ELR (cell line): ENCODE results near the gene PLEKHG4.
A peak's percentile ranks its signal among the peaks of the same experiment; 100 is the strongest.

ENCODE experiments used
- DNase-seq: peaks from one replicate; pipeline ENCODE4 v3.0.0-alpha.2; 2015; ENCODE audit warnings: low read depth

PLEKHG4 gene

DNA sequence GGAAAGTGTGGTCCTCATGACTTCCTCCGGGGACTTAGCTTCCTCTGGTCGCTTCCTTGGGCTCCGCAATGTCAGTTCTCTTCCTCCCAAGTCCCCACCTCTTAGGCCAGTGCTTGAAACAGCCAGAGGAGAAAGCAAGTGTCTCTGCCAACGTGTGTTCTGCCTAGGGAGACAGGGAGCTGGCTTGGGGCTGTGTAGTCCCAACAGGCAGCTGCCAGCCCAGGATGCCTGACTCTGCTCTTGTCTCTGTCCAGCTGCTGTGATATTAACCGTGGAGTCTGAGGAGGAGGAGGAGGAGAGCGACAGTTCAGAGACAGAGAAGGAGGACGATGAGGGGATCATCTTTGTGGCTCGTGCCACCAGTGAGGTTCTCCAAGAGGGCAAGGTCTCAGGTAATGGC is 13.5 kb upstream of the PLEKHG4 start:
- DNase-seq, result no peak

- peak; percentile 97 for DNase-seq
Measured at GRCh38 chr16:67268136-67268579, 11.2 kb upstream of the PLEKHG4 start.

DNA sequence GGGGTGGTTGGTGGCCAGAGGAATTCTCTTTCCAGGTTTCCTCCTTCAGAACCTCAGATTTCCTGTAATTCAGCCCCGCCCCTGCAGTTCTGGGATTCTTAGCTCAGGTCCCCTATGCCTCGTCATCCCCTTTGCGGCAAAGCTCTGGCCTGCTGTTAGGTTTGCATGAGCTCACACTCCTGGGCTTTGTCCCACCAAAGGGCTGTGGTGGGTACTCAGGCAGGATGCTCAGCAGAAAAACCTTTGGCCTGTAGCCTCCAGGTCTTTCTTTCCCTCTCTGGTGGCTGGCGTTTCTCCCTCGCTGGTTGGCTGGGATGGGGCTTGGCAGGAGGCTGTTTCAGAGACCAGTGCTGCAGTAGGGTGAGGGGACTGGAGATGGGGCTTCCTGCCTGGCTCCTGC is 9.6 kb upstream of the PLEKHG4 start:
- peak; percentile 86 for DNase-seq

DNA sequence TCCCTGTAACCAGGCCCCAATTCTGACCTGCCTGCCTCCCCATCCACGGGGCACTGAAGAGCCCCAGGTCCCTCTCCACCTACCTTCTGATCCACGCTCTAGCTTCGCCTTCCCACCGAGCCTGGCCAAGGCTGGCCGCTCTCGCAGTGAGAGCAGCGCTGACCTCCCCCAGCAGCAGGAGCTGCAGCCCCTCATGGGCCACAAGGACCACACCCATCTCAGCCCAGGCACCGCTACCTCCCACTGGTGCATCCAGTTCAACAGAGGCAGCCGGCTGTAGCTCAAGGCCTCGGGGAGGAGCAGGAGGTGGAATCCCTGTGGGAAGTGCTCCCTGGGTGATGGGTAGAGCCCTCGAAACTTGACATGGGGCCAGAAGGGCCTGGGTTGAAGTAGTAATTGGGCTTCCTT is 8.4 kb upstream of the PLEKHG4 start:
- no peak for DNase-seq

- DNase-seq, result no peak
Measured at GRCh38 chr16:67271446-67271845, 7.9 kb upstream of the PLEKHG4 start.

DNA sequence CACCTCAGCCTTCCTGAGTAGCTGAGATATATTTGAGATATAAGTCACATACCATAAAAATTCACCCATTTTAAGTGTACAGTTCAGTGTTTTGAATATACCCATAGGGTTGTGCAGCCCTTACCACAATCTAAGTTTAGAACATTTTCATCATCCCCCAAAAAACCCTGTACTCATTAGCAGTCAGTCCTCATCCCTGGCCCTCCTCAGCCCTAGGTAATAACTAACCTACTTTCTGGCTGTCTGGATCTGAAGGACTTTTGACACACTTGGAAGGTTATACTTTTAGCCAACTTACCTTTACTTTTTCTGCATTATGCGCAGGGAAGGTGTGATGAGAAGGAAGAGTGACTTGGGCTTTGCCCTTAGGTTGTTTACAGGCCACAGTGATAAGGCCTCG is 4.0 kb upstream of the PLEKHG4 start:
- DNase-seq, result no peak

GRCh38 chr16:67277294-67277998 is 1.9 kb upstream of the PLEKHG4 start:
- DNase-seq, result peak; percentile 99

DNA sequence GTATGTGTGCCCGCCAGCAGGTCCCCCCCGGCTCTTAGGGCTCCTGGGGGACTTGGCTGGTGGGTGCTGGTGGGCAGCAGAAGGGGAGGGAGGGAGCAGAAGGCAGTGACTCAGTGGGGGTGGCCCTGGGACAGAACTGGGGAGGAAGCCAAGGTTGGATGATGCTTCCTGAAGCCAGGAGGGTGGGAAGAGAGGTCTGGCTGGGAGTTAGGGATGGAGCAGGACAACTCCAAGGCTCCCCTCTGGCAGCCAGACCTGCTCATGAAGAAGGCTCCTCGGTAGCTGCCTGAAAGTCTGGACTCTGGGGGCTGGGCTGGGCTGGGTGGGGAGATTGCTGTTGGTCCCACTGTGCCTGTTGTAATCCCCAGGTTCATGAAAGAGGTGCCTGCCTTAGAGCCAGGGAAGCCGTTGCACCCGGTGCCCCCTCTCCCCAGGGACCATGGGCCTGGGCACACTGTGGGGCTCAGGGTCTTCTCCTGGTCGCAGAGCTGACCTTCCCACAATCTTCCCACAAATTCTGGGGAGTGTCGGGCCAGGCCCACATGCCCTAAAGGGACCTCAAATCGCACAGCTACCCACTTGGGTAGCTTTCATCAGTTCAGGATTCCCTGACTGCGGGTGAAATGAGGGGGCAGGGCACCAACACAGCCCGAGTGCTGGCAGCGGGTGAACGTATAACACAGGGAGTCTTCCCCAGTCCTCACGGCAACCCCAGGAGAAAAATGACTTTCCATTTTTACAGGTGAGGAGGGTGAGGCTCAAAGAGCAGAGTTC is 1.1 kb upstream of the PLEKHG4 start:
- peak; percentile 90 for DNase-seq

- peak; percentile 54 for DNase-seq
Measured at GRCh38 chr16:67278773-67279295, 498 bp upstream of the PLEKHG4 start.

DNA sequence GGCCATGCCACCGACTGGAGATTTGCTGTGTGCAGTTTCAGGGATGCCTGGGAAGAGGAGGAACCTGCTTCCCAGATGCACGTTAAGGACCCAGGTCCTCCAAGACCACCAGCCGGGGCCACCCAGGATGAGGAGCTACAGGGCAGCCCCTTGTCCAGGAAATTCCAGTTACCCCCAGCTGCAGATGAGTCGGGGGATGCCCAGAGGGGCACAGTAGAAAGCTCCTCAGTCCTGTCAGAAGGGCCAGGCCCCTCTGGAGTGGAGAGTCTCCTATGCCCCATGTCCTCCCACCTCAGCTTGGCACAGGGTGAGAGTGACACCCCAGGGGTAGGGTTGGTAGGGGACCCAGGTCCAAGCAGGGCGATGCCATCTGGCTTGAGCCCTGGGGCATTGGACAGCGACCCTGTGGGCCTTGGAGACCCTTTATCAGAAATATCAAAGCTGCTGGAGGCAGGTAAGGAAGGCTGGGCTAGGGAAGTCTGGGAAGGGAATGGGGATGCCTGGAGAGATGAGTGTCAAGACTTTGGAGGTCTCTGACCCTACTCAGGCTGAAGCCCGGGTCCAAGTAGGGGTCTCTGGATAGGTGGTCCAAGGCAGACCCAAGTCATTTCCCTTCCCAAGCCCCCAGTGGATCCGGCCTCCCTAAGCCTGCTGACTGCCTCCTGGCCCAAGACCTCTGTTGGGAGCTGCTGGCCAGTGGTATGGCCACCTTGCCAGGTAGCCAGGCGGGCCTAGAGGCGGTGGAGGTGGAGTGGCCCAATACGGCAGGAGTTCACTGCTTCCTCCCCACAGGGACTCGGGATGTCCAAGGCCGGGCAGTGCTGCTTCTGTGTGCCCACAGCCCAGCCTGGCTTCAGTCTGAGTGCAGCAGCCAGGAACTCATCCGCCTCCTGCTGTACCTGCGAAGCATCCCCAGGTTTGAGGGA is 1.0 kb downstream of the PLEKHG4 start:
- DNase-seq, result no peak

DNA sequence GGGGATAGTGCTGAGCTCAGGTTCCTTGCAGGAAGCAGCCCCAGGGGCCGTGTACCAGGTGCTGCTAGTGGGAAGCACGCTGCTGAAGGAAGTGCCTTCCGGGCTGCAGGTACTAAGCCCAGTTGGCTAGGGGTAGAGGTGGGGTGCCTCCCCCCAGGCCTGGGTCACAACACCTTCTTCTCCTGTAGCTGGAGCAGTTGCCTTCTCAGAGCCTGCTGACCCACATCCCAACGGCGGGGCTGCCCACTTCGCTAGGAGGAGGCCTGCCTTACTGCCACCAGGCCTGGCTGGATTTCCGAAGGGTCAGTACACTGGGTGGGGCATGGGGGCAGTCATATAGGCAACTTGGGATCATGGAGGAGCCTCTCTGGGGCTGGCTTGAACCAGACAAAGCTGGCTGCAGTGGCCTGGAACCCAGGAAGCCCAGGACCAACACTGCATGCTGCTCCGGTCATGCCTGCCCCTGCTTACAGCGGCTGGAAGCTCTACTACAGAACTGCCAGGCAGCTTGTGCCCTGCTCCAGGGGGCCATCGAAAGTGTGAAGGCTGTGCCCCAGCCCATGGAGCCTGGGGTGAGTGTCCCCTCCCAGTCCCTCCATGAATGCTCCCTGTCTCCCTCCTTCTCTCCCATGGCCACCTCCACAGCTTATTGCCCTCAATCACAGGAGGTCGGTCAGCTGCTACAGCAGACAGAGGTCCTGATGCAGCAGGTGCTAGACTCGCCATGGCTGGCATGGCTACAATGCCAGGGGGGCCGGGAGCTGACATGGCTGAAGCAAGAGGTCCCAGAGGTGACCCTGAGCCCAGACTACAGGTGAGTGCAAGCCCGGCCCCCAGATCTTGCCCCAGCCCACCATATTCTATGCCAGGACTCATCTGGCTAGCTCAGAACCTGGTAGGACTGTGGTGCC is 2.5 kb downstream of the PLEKHG4 start:
- DNase-seq, result no peak

- no peak for DNase-seq
Measured at GRCh38 chr16:67282447-67282805, 3.1 kb downstream of the PLEKHG4 start.

- peak; percentile 62 for DNase-seq
Measured at GRCh38 chr16:67283039-67283825, 3.9 kb downstream of the PLEKHG4 start.

- DNase-seq, result no peak
Measured at GRCh38 chr16:67283826-67284555, 4.7 kb downstream of the PLEKHG4 start.

- peak; percentile 53 for DNase-seq
Measured at GRCh38 chr16:67284699-67285646, 5.6 kb downstream of the PLEKHG4 start.

DNA sequence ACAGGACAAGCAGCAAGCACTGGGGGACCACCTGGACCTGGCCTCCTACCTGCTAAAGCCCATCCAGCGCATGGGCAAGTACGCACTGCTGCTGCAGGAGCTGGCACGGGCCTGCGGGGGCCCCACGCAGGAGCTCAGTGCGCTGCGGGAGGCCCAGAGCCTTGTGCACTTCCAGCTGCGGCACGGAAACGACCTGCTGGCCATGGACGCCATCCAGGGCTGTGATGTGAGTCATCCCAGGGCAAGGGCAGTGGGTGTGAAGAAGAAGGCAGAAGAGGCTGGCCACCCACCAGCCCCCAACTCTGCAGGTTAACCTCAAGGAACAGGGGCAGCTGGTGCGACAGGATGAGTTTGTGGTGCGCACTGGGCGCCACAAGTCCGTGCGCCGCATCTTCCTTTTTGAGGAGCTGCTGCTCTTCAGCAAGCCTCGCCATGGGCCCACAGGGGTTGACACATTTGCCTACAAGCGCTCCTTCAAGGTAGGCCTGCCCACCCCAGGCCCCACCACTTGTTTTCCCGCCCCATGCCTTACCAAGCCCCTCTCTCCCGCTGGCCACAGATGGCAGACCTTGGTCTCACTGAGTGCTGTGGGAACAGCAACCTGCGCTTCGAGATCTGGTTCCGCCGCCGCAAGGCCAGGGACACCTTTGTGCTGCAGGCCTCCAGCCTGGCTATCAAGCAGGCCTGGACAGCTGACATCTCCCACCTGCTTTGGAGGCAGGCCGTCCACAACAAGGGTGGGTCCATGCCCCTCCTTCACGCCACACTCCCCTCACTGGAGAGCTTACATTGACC is 7.3 kb downstream of the PLEKHG4 start:
- DNase-seq, result no peak

- no peak for DNase-seq
Measured at GRCh38 chr16:67287960-67288359, 8.6 kb downstream of the PLEKHG4 start.

- DNase-seq, result no peak
Measured at GRCh38 chr16:67291461-67291860, 12.1 kb downstream of the PLEKHG4 start.
